Measurements from ENCODE around the gene GSTK1.

GSTK1 gene

GRCh38 chr7:143279186-143280098 lies 16.2 kb downstream of the GSTK1 start:
- Histone ChIP-seq H3K36me3 (no peaks in the 10 kb centered on the region), H3K4me1 (peaks cover 0 to 5% (median 0%) of the 10 kb centered on the region in 4 donors), H3K27ac (no peak overlapping the region), H3K27me3 (no peaks in the 10 kb centered on the region), H3K9me3 (no peaks in the 10 kb centered on the region), H3K4me3 (no peak overlapping the region)
- intact Hi-C loops (cut with DNase I; ENCODE audit: low total_unique reads), result no loop called here
- TF ChIP-seq CTCF (IDR thresholded peaks at IDR 0.05), result no peak
- DNase-seq, result no peak

- no peaks in the 10 kb centered on the region for H3K9me3 ChIP-seq
- no peak overlapping the region for H3K27ac ChIP-seq
- no peak for DNase-seq
- H3K27me3 ChIP-seq, result no peaks in the 10 kb centered on the region
- H3K36me3 ChIP-seq, result no peaks in the 10 kb centered on the region
- H3K4me1 ChIP-seq, result peaks cover 0 to 5% (median 0%) of the 10 kb centered on the region in 4 donors
- no peak for TF ChIP-seq CTCF (IDR thresholded peaks at IDR 0.05)
- no peak overlapping the region for H3K4me3 ChIP-seq
- intact Hi-C loops (cut with DNase I; ENCODE audit: low total_unique reads), result no loop called here
Measured at GRCh38 chr7:143280160-143280559, 16.9 kb downstream of the GSTK1 start.

GRCh38 chr7:143280566-143280965 lies 17.3 kb downstream of the GSTK1 start:
- no peak for TF ChIP-seq CTCF (IDR thresholded peaks at IDR 0.05)

GRCh38 chr7:143281529-143281928 lies 18.3 kb downstream of the GSTK1 start:
- intact Hi-C loops (cut with DNase I; ENCODE audit: low total_unique reads), result no loop called here
- Histone ChIP-seq H3K4me1 (peaks cover 0 to 5% (median 0%) of the 10 kb centered on the region in 4 donors), H3K27ac (no peak overlapping the region)

More at GRCh38 chr7:143280566-143280965, 17.3 kb downstream of the GSTK1 start:
- no peak overlapping the region for H3K27ac ChIP-seq
- H3K9me3 ChIP-seq, result no peaks in the 10 kb centered on the region
- no peak for DNase-seq
- no peak overlapping the region for H3K4me3 ChIP-seq
- peaks cover 0 to 5% (median 0%) of the 10 kb centered on the region in 4 donors for H3K4me1 ChIP-seq
- H3K36me3 ChIP-seq, result no peaks in the 10 kb centered on the region
- intact Hi-C loops (cut with DNase I; ENCODE audit: low total_unique reads), result no loop called here
- no peaks in the 10 kb centered on the region for H3K27me3 ChIP-seq

GRCh38 chr7:143282124-143282523 lies 18.9 kb downstream of the GSTK1 start:
- H3K9me3 ChIP-seq, result no peaks in the 10 kb centered on the region
- intact Hi-C loops (cut with DNase I; ENCODE audit: low total_unique reads), result no loop called here
- TF ChIP-seq CTCF (IDR thresholded peaks at IDR 0.05), result no peak
- H3K27ac ChIP-seq, result no peak overlapping the region
- H3K27me3 ChIP-seq, result no peaks in the 10 kb centered on the region
- peaks cover 0 to 6% (median 0%) of the 10 kb centered on the region in 4 donors for H3K4me1 ChIP-seq
- H3K36me3 ChIP-seq, result no peaks in the 10 kb centered on the region
- DNase-seq, result no peak
- no peak overlapping the region for H3K4me3 ChIP-seq

More at GRCh38 chr7:143281529-143281928, 18.3 kb downstream of the GSTK1 start:
- Histone ChIP-seq H3K9me3 (no peaks in the 10 kb centered on the region), H3K36me3 (no peaks in the 10 kb centered on the region), H3K27me3 (no peaks in the 10 kb centered on the region), H3K4me3 (no peak overlapping the region)
- TF ChIP-seq CTCF (IDR thresholded peaks at IDR 0.05), result no peak
- no peak for DNase-seq
